NCI-H2107 (cell line): ENCODE results near the gene FBXL4.

Source experiments
- DNase-seq: peaks from one replicate; lab custom pipeline; 2025; lab: John Stamatoyannopoulos, UW

Gene FBXL4

GRCh38 chr6:98824902-98825599 lies 122.7 kb downstream of the FBXL4 start:
- DNase-seq, result no peak

GRCh38 chr6:98824162-98824901 lies 123.4 kb downstream of the FBXL4 start:
- no peak for DNase-seq

DNA sequence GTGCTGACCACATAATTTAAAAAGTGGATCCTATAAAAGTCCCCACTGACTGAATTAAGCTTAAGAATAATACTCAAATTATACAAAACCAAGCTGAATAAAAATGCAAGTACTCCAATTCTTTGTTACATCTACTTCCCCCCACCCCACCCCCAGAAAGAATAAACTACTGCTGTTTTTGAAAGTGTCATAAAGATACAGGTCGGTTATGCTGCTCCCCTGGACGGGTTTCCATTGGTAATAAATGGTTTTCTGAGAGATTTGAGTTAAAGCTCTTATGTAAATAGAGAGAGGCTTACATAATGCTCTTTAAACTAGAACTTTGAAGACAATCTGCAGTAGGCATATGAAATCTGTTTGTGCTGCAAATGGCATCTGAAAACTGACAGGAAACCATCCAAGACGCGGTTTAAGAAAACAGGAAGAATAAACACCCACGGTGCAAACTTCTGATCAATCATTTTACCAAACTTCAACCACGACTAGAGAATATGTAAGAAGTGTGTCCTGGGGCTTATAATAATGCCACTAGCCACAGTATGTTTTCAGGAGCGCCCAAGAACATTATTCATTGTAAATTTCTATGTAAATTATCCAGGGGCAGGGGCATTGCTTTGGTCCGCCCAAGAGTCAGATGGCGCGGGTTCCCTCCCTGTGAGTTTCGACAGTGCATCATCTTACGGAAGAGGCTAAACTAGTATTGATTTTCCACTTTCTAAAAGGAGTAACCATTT lies 124.2 kb downstream of the FBXL4 start:
- no peak for DNase-seq

DNA sequence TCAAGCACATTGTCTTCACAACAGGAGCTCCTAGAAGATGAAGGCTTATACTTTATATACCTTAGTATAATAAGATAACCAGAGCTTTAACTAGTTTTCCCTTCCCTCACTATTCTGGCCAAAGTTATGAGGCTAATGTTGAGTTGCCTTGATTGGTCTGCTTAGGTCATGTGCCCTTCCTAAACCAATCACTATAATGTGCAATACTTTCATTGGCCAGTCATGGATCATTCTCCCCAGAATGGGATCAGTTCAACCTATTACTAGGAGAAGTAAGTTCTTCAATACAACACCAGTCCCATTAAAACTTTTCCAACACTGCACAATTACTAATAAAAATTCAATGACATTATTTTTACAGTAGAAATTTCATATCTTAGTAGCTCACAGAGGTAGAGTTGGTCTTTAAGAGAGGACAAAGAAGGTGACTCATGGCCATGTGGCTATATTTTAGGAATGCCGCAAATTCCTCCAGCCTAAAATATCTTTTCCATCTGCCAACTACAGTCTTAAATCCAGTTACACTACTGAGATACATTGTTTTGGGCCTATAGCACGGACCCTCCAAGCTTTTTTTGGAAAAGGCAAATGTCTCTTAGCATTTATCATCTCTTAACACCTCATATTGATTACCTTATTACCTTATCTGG lies 125.9 kb downstream of the FBXL4 start:
- DNase-seq, result no peak
